Endothelial cell of umbilical vein (primary cell): ENCODE data around the gene PRKX. TPM values are rescaled to one million over a fixed set of nuclear protein-coding genes. Genes with fewer than 3 reads are reported as not detected.

ENCODE experiments used
- BruUV-seq: library from RNA; stranded (reverse); fragments of 400-500 nt; replicated peaks from 2 replicates; lab custom pipeline; 2021; lab: Mats Ljungman, UMichigan
- CTCF ChIA-PET: fragments of 300-600, 350-600 bp; sonication (Branson Sonifier 250); formaldehyde crosslinking; loops from one replicate; lab custom pipeline; 2021; ENCODE audit warnings: antibody characterized with exemption, inconsistent platforms; lab: Charles Lee
- POLR2A ChIA-PET: fragments of 300-600, 350-600 bp; sonication (Branson Sonifier 250); formaldehyde crosslinking; loops from one replicate; lab custom pipeline; 2021; ENCODE audit warnings: antibody characterized with exemption, inconsistent platforms; lab: Charles Lee
- DNase-seq: peaks from one replicate; pipeline ENCODE4 v3.0.0-alpha.2; 2011; ENCODE audit warnings: low read depth, low spot score
- FAIRE-seq: peaks from 2 replicates; lab custom pipeline; 2011; peaks lifted over from hg19 to GRCh38; lab: Jason Lieb, UNC
- H2AFZ ChIP-seq: 2 replicates; pipeline ENCODE4 v1.6.0; 2012; ENCODE audit warnings: low read depth, low read length, control low read depth, inconsistent platforms
- H3K27ac ChIP-seq: 2 replicates; pipeline ENCODE4 v1.5.1; 2011; ENCODE audit warnings: low read depth, mild to moderate bottlenecking, control low read depth, low read length, moderate library complexity; ENCODE audit not compliant: insufficient read depth
- H3K27me3 ChIP-seq, 2 experiments: 2 replicates each; pipeline versions ENCODE4 v1.6.0 to v1.6.1; 2011; ENCODE audit warnings: low read length in 2 of 2, mixed read lengths in 1 of 2; ENCODE audit not compliant: control insufficient read depth in 2 of 2, insufficient read depth in 2 of 2
- H3K36me3 ChIP-seq, 2 experiments: 2 replicates in 1 of 2; 3 replicates in 1 of 2; pipeline ENCODE4 v1.5.1; 2011; ENCODE audit warnings: low read length in 2 of 2, mild to moderate bottlenecking in 1 of 2, moderate library complexity in 1 of 2; ENCODE audit not compliant: control insufficient read depth in 2 of 2, insufficient read depth in 2 of 2; ENCODE audit errors: extremely low read depth in 1 of 2
- H3K4me1 ChIP-seq: 3 replicates; pipeline ENCODE4 v1.5.1; 2011; ENCODE audit warnings: mild to moderate bottlenecking, low read length; ENCODE audit not compliant: control insufficient read depth, insufficient read depth; ENCODE audit errors: extremely low read depth
- H3K4me2 ChIP-seq: 2 replicates; pipeline ENCODE4 v1.6.1; 2011; ENCODE audit warnings: low read length, control low read depth, mixed read lengths; ENCODE audit not compliant: insufficient read depth
- H3K4me3 ChIP-seq, 3 experiments: fragments of 200-600 bp in 1 of 3; sonication (generic), shearing (Covaris generic) in 1 of 3; replicated peaks in 1 of 3; 2 replicates each; pipeline ENCODE4 v1.5.1; 2011 to 2016; ENCODE audit warnings: control low read depth in 3 of 3, low read length in 3 of 3, mild to moderate bottlenecking in 2 of 3, inconsistent platforms in 1 of 3, low read depth in 1 of 3, moderate library complexity in 1 of 3; ENCODE audit not compliant: insufficient read depth in 1 of 3
- H3K79me2 ChIP-seq: 2 replicates; pipeline ENCODE4 v1.6.0; 2012; ENCODE audit warnings: low read length, inconsistent platforms; ENCODE audit not compliant: control insufficient read depth, insufficient read depth
- H3K9ac ChIP-seq: replicated peaks from 2 replicates; pipeline ENCODE3; 2011; ENCODE audit warnings: low read length, control low read depth; ENCODE audit not compliant: insufficient read depth; ENCODE audit errors: extremely low read depth
- H3K9me1 ChIP-seq: replicated peaks from 3 replicates; pipeline ENCODE4 v1.6.0; 2011; ENCODE audit warnings: mild to moderate bottlenecking, low read length; ENCODE audit not compliant: control insufficient read depth, insufficient read depth; ENCODE audit errors: extremely low read depth
- H3K9me3 ChIP-seq: replicated peaks from 2 replicates; pipeline ENCODE4 v1.5.1; 2012; ENCODE audit warnings: low read length, inconsistent platforms; ENCODE audit not compliant: control insufficient read depth, insufficient read depth
- H4K20me1 ChIP-seq: replicated peaks from 2 replicates; pipeline ENCODE3; 2011; ENCODE audit warnings: mild to moderate bottlenecking, low read length; ENCODE audit not compliant: control insufficient read depth, insufficient read depth; ENCODE audit errors: extremely low read depth
- EZH2 ChIP-seq: IDR thresholded peaks from 2 replicates; pipeline ENCODE4 v1.6.1; 2012; ENCODE audit warnings: borderline replicate concordance, low read depth, mild to moderate bottlenecking, moderate library complexity, low read length, inconsistent platforms; ENCODE audit not compliant: severe bottlenecking
- FOS ChIP-seq: IDR thresholded peaks from 2 replicates; pipeline ENCODE4 v1.6.1; 2011; ENCODE audit warnings: mild to moderate bottlenecking, low read length, moderate library complexity, borderline replicate concordance; ENCODE audit not compliant: insufficient read depth
- GATA2 ChIP-seq: IDR thresholded peaks from 2 replicates; pipeline ENCODE4 v1.7.0; 2011; ENCODE audit warnings: low read depth, mild to moderate bottlenecking, moderate library complexity, mixed read lengths, low read length; ENCODE audit not compliant: insufficient read length, insufficient read depth
- JUN ChIP-seq: IDR thresholded peaks from 2 replicates; pipeline ENCODE4 v1.6.1; 2011; ENCODE audit warnings: borderline replicate concordance, low read depth; ENCODE audit not compliant: insufficient read length, insufficient read depth
- MYC ChIP-seq: IDR thresholded peaks from one replicate; pipeline ENCODE4 v1.6.1; 2011; ENCODE audit warnings: mild to moderate bottlenecking, low read depth, low read length
- POLR2A ChIP-seq: IDR thresholded peaks from 2 replicates; pipeline ENCODE4 v1.6.1; 2012; ENCODE audit warnings: low read depth, mild to moderate bottlenecking, control low read depth, low read length
- POLR2AphosphoS5 ChIP-seq: IDR thresholded peaks from 2 replicates; pipeline ENCODE4 v1.6.1; 2012; ENCODE audit warnings: low read depth, mild to moderate bottlenecking, control low read depth, low read length, moderate library complexity; ENCODE audit not compliant: insufficient read depth
- dilution Hi-C: fragments of 300-500 bp; cut with MboI; formaldehyde crosslinking; loops from one replicate; pipeline ENCODE4 v1.15.0; 2019; ENCODE audit warnings: low sequenced_read_pairs; ENCODE audit not compliant: extremely low pct_ligation_motif_present
- intact Hi-C: fragments of 100-400 bp; cut with micrococcal nuclease; formaldehyde crosslinking; loops from one replicate; pipeline ENCODE4 v1.10.0; 2022
- polyA plus RNA-seq, 4 experiments: library from polyadenylated mRNA; depleted of rRNA in 3 of 4; stranded (reverse) in 3 of 4; unstranded in 1 of 4; fragments of >200 nt; gene quantifications; 2 replicates each; pipeline versions ENCODE4 v1.2.1 to v1.2.3, GENCODE V29; 2011 to 2012; ENCODE audit warnings: missing spikeins in 1 of 4
- total RNA-seq: library from RNA; stranded (reverse); gene quantifications from 2 replicates; pipeline ENCODE4 v1.2.3, GENCODE V29; 2021
- TF ChIP-seq, protein P1 (sequence below): IDR thresholded peaks from 2 replicates; pipeline ENCODE4 v1.6.1; 2011; ENCODE audit not compliant: insufficient read depth, insufficient read length
- TF ChIP-seq, protein P2 (sequence below), 2 donors: IDR thresholded peaks; 1 replicate in 1 of 2; 2 replicates in 1 of 2; pipeline ENCODE4 v1.5.1; 2011; ENCODE audit warnings: low read length in 2 of 2, mild to moderate bottlenecking in 2 of 2, moderate library complexity in 2 of 2, control low read depth in 1 of 2, inconsistent platforms in 1 of 2, low read depth in 1 of 2; ENCODE audit not compliant: insufficient read depth in 1 of 2; ENCODE audit errors: extremely low read depth in 1 of 2

The PRKX gene
- total and polyA plus RNA-seq, 2 donors (not counting 3 experiments of a cell fraction or from before 2014, with no cell fraction given) = 11.2 to 27.5 TPM

DNA sequence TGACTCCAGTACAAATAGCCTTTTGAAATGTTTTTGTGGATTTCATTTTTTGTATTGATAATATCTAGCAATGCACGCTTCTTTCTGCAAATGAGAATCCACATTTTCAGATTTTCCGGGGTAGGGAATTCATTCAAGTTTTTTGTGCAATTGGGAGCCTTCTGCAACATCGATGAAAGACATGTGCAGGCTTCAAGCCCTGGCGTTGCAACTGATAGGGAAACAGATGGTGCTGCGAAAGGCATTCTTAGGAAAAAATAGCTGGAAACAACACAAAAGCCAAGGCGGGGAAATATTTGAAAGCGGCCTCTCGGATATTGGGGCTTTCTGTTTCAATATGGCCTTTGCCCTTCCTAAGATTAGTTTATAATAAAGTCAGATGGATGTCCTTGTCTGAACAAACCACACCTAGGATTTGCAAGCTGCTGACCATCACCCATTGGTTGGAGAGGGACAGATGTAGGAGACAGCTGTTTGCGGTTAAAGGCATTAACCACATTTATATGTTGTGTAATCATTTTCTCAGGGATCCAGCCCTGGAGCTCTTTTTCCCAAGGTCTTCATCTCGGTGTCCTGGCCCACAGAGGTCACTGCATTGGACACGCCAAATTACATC is 136.5 kb downstream of the PRKX start:
- Histone ChIP-seq H3K9ac (no peak overlapping the region), H2AFZ (no peak overlapping the region), H3K36me3 (no peaks in the 10 kb centered on the region), H4K20me1 (no peaks in the 10 kb centered on the region), H3K79me2 (no peaks in the 10 kb centered on the region), H3K9me3 (no peaks in the 10 kb centered on the region), H3K27ac (no peak overlapping the region), H3K27me3 (no peaks in the 10 kb centered on the region), H3K4me2 (no peak overlapping the region), H3K9me1 (no peaks in the 10 kb centered on the region), H3K4me3 (no peak overlapping the region), H3K4me1 (no peaks in the 10 kb centered on the region)
- dilution Hi-C loops (no loop called here), intact Hi-C loops (no loop called here)
- no peak for FAIRE-seq
- ChIA-PET POLR2A (no interaction called here), CTCF (no interaction called here)
- no peak for DNase-seq
- TF ChIP-seq POLR2AphosphoS5 (no peak), GATA2 (no peak), FOS (no peak), JUN (no peak), EZH2 (no peak), POLR2A (no peak), MYC (no peak)
- TF ChIP-seq, protein P1, sequence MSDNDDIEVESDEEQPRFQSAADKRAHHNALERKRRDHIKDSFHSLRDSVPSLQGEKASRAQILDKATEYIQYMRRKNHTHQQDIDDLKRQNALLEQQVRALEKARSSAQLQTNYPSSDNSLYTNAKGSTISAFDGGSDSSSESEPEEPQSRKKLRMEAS = no peak
- TF ChIP-seq, protein P2, sequence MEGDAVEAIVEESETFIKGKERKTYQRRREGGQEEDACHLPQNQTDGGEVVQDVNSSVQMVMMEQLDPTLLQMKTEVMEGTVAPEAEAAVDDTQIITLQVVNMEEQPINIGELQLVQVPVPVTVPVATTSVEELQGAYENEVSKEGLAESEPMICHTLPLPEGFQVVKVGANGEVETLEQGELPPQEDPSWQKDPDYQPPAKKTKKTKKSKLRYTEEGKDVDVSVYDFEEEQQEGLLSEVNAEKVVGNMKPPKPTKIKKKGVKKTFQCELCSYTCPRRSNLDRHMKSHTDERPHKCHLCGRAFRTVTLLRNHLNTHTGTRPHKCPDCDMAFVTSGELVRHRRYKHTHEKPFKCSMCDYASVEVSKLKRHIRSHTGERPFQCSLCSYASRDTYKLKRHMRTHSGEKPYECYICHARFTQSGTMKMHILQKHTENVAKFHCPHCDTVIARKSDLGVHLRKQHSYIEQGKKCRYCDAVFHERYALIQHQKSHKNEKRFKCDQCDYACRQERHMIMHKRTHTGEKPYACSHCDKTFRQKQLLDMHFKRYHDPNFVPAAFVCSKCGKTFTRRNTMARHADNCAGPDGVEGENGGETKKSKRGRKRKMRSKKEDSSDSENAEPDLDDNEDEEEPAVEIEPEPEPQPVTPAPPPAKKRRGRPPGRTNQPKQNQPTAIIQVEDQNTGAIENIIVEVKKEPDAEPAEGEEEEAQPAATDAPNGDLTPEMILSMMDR (IDR thresholded peaks at IDR 0.05; ENCODE audit: extremely low read depth in 1 of 2, insufficient read depth in 1 of 2, low read depth in 1 of 2, low read length in 2 of 2) = no peak
- BruUV-seq = no TSS peak
